Lower lobe of right lung (tissue), 2 donors: ENCODE results near the gene IGFL4. TPM values are rescaled to one million over a fixed set of nuclear protein-coding genes. Genes with fewer than 3 reads are reported as not detected.

Source experiments
- ATAC-seq, 2 donors: fragments of 200-7000 bp; cut with Tn5 transposase; one replicate each; pipeline ENCODE4 v1.9.1; 2020 to 2022; ENCODE audit warnings: mild to moderate bottlenecking in 2 of 2, moderate library complexity in 2 of 2
- DNase-seq: peaks from one replicate; pipeline ENCODE4 v3.0.0-alpha.2; 2020
- H3K27ac ChIP-seq: fragments of 200-600 bp; one replicate; pipeline ENCODE4 v1.8.0; 2022
- H3K27me3 ChIP-seq: fragments of 200-600 bp; one replicate; pipeline ENCODE4 v1.8.0; 2022; ENCODE audit warnings: low read depth
- H3K36me3 ChIP-seq: fragments of 200-600 bp; one replicate; pipeline ENCODE4 v1.8.0; 2022; ENCODE audit warnings: mild to moderate bottlenecking
- H3K4me1 ChIP-seq: fragments of 200-600 bp; one replicate; pipeline ENCODE4 v1.8.0; 2022
- H3K4me3 ChIP-seq: fragments of 200-600 bp; one replicate; pipeline ENCODE4 v1.8.0; 2022; ENCODE audit warnings: mild to moderate bottlenecking
- H3K9me3 ChIP-seq: fragments of 200-600 bp; one replicate; pipeline ENCODE4 v1.8.0; 2022
- CTCF ChIP-seq: fragments of 200-600 bp; IDR thresholded peaks from one replicate; pipeline ENCODE4 v1.8.0; 2022; ENCODE audit warnings: antibody characterized with exemption, mild to moderate bottlenecking
- intact Hi-C: fragments of 100-400 bp; cut with DNase I; formaldehyde crosslinking; loops from one replicate; pipeline ENCODE4 v1.11.0; 2022
- microRNA-seq: library from miRNA; unstranded; fragments of <30 nt; microRNA quantifications from one replicate; pipeline ENCODE4 v1.2.0, GENCODE V29; 2020; ENCODE audit warnings: borderline number of aligned reads
- total RNA-seq: library from RNA; stranded (reverse); fragmentation: NEBNext Ultra II Directional; extraction: Animal tissue kit (Norgen Biotek cat#: 25700); gene quantifications from one replicate; pipeline ENCODE4 v1.2.1, GENCODE V29; 2021
- donor health status: DM: no; HTN: yes; CAD: no; lungs with severe emphysema.

Gene IGFL4
- total RNA-seq, 1 donor from 2014 or later: not detected

DNA sequence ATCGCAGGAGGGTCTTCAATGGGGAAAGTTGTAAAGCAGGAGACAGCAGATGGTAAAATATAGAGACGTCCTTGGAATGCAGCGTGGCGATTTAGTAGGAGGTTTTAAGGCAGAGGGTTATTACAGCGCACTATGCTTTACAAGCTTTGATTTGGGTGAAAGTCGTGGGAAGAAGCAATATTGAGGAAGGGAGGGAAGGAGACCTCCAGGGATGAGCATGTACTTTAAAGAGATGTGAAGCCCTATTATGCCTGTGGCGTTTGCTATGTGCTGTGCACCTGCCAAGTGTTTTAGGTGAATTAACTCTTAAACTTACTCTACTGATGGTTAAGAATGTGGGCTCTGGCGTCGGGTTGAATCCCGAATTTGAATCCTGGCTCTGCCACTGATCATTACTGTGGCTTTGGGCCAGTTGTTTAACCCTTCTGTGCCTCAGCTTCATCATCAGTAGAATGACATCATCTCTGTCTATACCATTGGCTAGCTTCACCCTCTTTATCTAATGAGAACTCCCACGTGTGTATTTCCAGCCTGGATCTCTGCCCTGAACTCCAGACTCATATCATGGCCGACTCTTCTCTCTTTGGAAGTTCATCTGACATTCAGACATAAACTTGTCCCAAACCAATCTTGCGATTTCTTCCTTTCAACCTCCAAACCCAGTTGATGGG lies 45.0 kb downstream of the IGFL4 start:
- intact Hi-C loops: no loop called here
- H3K27me3 ChIP-seq: no peaks in the 10 kb centered on the region
- TF ChIP-seq CTCF: no peak
- no peaks in the 10 kb centered on the region for H3K9me3 ChIP-seq
- peaks cover 15% of the 10 kb centered on the region for H3K4me1 ChIP-seq
- peak overlapping the region; percentile 80 for H3K27ac ChIP-seq
- ATAC-seq (no peak), DNase-seq (no peak)
- H3K36me3 ChIP-seq: peaks cover 7% of the 10 kb centered on the region
- H3K4me3 ChIP-seq: peak overlapping the region; percentile 74

DNA sequence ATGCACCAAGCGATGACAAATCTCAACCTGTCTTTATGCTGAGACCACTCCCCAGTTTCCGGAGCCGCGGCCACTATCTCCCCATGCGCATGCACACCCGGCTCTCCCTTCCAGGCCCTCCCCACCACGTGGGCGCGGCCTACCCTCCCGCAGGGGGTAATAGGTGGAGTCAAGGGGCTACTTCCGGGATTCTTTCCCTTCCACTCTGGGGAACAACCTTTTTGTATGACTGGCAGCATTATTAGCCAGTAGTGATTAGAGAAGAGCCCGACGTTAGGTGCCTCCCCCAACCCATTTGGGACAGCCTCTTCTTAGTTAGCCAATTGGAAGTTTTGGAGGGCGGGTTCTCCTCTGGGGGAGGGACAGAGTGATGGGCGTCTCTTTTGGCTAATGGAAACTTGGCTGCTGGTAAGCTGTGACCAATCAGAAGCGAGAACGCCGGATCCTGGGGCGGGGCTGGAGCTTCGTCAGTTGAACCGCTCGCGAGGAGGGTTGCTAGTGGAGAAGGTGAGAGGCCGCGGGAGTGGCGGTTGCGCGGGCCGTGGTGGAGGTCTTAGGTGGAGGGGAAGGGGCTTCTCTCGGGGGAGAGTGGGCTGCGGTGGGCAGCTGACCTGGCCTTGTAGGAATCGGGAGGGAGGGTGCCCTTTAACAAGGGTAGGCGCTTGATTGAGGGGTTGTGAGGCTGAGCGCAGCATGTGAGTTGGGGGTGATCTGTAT lies 45.6 kb downstream of the IGFL4 start, which contains the start of gene CCDC61:
CCDC61 (plus strand) TSS at position 470 of the 717 bp plus-strand sequence. CDS start 7,552 bp downstream, outside the sequence.
- DNase-seq: peak; percentile 94
- H3K27me3 ChIP-seq: no peaks in the 10 kb centered on the region
- H3K36me3 ChIP-seq: peaks cover 7% of the 10 kb centered on the region
- peaks cover 15% of the 10 kb centered on the region for H3K4me1 ChIP-seq
- TF ChIP-seq CTCF: no peak
- H3K4me3 ChIP-seq: peak within 1 kb of the TSS; percentile 74
- peak within 1 kb of the TSS; percentile 80 for H3K27ac ChIP-seq
- ATAC-seq: peak; percentile 99
- H3K9me3 ChIP-seq: no peaks in the 10 kb centered on the region
- intact Hi-C loops: no loop called here

DNA sequence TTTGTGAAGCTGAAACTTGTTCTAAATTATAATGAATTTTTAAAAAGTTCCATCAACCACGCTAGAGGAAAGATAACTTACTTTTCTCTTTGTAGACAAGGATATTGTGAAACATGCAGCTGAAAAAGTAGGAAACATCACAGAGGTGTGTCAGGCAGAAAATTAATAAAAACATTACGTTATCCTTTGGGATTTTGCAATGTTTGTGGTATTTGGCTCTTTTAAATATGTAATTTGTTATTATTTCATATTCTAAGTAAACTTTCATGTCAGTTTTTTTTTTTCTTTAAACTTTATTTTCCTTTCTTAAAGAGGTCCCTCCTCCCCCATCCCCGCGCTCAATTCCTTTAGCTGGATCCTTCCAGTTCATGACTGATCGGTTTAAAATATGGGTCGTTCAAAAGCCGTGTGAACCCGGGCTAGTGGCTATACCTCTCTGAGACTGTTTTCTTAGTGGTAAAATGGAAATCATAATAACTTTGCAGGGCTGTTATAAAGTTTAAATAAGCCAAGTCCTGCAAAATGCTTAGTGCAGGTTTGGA lies 46.3 kb downstream of the IGFL4 start:
- peak; percentile 0 to 11 for ATAC-seq
- intact Hi-C loops: no loop called here
- H3K27me3 ChIP-seq: no peaks in the 10 kb centered on the region
- H3K36me3 ChIP-seq: peaks cover 7% of the 10 kb centered on the region
- no peak for TF ChIP-seq CTCF
- DNase-seq: no peak
- H3K9me3 ChIP-seq: no peaks in the 10 kb centered on the region
- H3K27ac ChIP-seq: no peak overlapping the region
- peaks cover 15% of the 10 kb centered on the region for H3K4me1 ChIP-seq
- H3K4me3 ChIP-seq: peak overlapping the region; percentile 74

DNA sequence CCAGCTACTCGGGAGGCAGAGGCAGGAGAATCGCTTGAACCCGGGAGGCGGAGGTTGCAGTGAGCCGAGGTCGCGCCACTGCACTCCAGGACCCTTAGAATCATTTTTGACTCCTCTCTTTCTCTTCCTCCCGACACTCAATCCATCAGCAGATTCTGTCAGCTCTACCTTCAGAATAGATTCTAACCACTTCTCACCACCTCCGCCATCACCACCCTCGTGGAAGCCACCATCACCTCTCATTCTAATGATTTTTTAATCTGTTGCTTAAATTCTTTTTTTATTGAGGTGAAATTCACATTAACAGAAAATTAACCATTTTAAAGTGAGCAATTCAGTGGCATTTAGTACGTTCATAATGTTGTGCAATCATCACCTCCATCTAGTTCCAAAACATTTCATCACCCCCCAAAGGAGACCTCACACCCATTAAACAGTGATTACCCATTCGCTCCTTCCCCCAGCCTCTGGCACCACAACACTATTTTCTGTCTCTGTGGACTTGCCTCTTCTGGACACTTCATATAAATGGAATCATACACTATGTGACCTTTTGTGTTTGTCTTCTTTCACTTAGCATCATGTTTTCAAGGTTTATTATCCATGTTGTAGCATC lies 50.6 kb downstream of the IGFL4 start:
- H3K27ac ChIP-seq: no peak overlapping the region
- no peaks in the 10 kb centered on the region for H3K9me3 ChIP-seq
- H3K4me3 ChIP-seq: no peak overlapping the region
- no peak for TF ChIP-seq CTCF
- DNase-seq: no peak
- no peaks in the 10 kb centered on the region for H3K36me3 ChIP-seq
- H3K27me3 ChIP-seq: no peaks in the 10 kb centered on the region
- ATAC-seq: no peak
- peaks cover 5% of the 10 kb centered on the region for H3K4me1 ChIP-seq
- intact Hi-C loops: no loop called here

Small RNAs within 50 kb of the gene (microRNA-seq; reads per million reads assigned to microRNA genes)
- 60.8 reads per million, percentile 43 among the genes with 10 or more reads in this experiment for gene MIR769

Other genes starting within 250 kb of the IGFL4 start
- gene DMWD, start 248.2 kb downstream of the IGFL4 start, total RNA-seq: 47.4 TPM
- gene RSPH6A, start 225.7 kb downstream of the IGFL4 start, total RNA-seq: 0.21 TPM
- 73.1 TPM for gene SYMPK, start 177.9 kb downstream of the IGFL4 start, total RNA-seq
- gene FOXA3, start 176.7 kb downstream of the IGFL4 start, total RNA-seq: 0.68 TPM
- gene IRF2BP1, start 154.9 kb downstream of the IGFL4 start, total RNA-seq: 21.4 TPM
- 7.5 TPM for gene MYPOP, start 138.4 kb downstream of the IGFL4 start, total RNA-seq
- not detected for gene NANOS2, start 126.2 kb downstream of the IGFL4 start, total RNA-seq
- 18.8 TPM for gene NOVA2, start 67.1 kb downstream of the IGFL4 start, total RNA-seq
- gene CCDC61, start 45.5 kb downstream of the IGFL4 start, total RNA-seq: 16.3 TPM
- 3.0 TPM for gene PGLYRP1, start 17.9 kb downstream of the IGFL4 start, total RNA-seq
- gene IGFL3, start 83.7 kb upstream of the IGFL4 start, total RNA-seq: not detected
- gene IGFL2, start 107.2 kb upstream of the IGFL4 start, total RNA-seq: not detected
- gene IGFL1, start 188.7 kb upstream of the IGFL4 start, total RNA-seq: not detected